ENCODE results near the gene CERS4.

CERS4 gene

GRCh38 chr19:8220481-8220880, 11.3 kb downstream of the CERS4 start:
- TF ChIP-seq MAX (IDR thresholded peaks at IDR 0.05) (no peak), EGR1 (IDR thresholded peaks at IDR 0.05) (no peak), FOXM1 (IDR thresholded peaks at IDR 0.05; ENCODE audit: borderline replicate concordance, low read depth) (no peak), USF1 (IDR thresholded peaks at IDR 0.05) (no peak), YY1 (IDR thresholded peaks at IDR 0.05; ENCODE audit: low read depth) (no peak), CEBPB (IDR thresholded peaks at IDR 0.05) (no peak), CREB1 (IDR thresholded peaks at IDR 0.05; ENCODE audit: low read depth) (no peak), TCF12 (IDR thresholded peaks at IDR 0.05; ENCODE audit: low read depth) (no peak)

- TF ChIP-seq USF1 (IDR thresholded peaks at IDR 0.05) (no peak), EP300 (IDR thresholded peaks at IDR 0.05; ENCODE audit: borderline replicate concordance) (no peak), FOXM1 (IDR thresholded peaks at IDR 0.05; ENCODE audit: borderline replicate concordance, low read depth) (no peak), REST (IDR thresholded peaks at IDR 0.05; ENCODE audit: low read depth) (no peak), TCF12 (IDR thresholded peaks at IDR 0.05; ENCODE audit: low read depth) (no peak), TEAD4 (IDR thresholded peaks at IDR 0.05) (no peak), NFIC (IDR thresholded peaks at IDR 0.05) (no peak), MAX (IDR thresholded peaks at IDR 0.05) (no peak), RAD21 (IDR thresholded peaks at IDR 0.05; ENCODE audit: low read depth) (no peak), EGR1 (IDR thresholded peaks at IDR 0.05) (no peak), CREB1 (IDR thresholded peaks at IDR 0.05; ENCODE audit: low read depth) (no peak), TAF1 (IDR thresholded peaks at IDR 0.05; ENCODE audit: low read depth) (no peak), CEBPB (IDR thresholded peaks at IDR 0.05) (no peak), ZBTB7A (IDR thresholded peaks at IDR 0.05; ENCODE audit: low read depth) (no peak), YY1 (IDR thresholded peaks at IDR 0.05; ENCODE audit: low read depth) (no peak)
These were observed 12.0 kb downstream of the CERS4 start for GRCh38 chr19:8221161-8221560.

GRCh38 chr19:8224394-8225145, 15.4 kb downstream of the CERS4 start:
- TF ChIP-seq RAD21 (IDR thresholded peaks at IDR 0.05; ENCODE audit: low read depth): no peak
- TF ChIP-seq EP300 (IDR thresholded peaks at IDR 0.05; ENCODE audit: borderline replicate concordance): no peak
- TF ChIP-seq ZBTB7A (IDR thresholded peaks at IDR 0.05; ENCODE audit: low read depth): no peak
- no peak for TF ChIP-seq REST (IDR thresholded peaks at IDR 0.05; ENCODE audit: low read depth)
- TF ChIP-seq CEBPB (IDR thresholded peaks at IDR 0.05): no peak
- TF ChIP-seq EGR1 (IDR thresholded peaks at IDR 0.05): no peak
- TF ChIP-seq YY1 (IDR thresholded peaks at IDR 0.05; ENCODE audit: low read depth): no peak
- no peak for TF ChIP-seq TCF12 (IDR thresholded peaks at IDR 0.05; ENCODE audit: low read depth)
- TF ChIP-seq USF1 (IDR thresholded peaks at IDR 0.05): no peak
- TF ChIP-seq MAX (IDR thresholded peaks at IDR 0.05): no peak
- TF ChIP-seq TEAD4 (IDR thresholded peaks at IDR 0.05): no peak
- no peak for TF ChIP-seq NFIC (IDR thresholded peaks at IDR 0.05)
- TF ChIP-seq TAF1 (IDR thresholded peaks at IDR 0.05; ENCODE audit: low read depth): no peak
- no peak for TF ChIP-seq FOXM1 (IDR thresholded peaks at IDR 0.05; ENCODE audit: borderline replicate concordance, low read depth)
- no peak for TF ChIP-seq CREB1 (IDR thresholded peaks at IDR 0.05; ENCODE audit: low read depth)

GRCh38 chr19:8231073-8231604, 22.0 kb downstream of the CERS4 start:
- TF ChIP-seq TCF12 (IDR thresholded peaks at IDR 0.05; ENCODE audit: low read depth) (no peak), FOXM1 (IDR thresholded peaks at IDR 0.05; ENCODE audit: borderline replicate concordance, low read depth) (no peak)

GRCh38 chr19:8233370-8233769, 24.2 kb downstream of the CERS4 start:
- TF ChIP-seq CEBPB (IDR thresholded peaks at IDR 0.05) (no peak), ZBTB7A (IDR thresholded peaks at IDR 0.05; ENCODE audit: low read depth) (no peak), TEAD4 (IDR thresholded peaks at IDR 0.05) (no peak), EP300 (IDR thresholded peaks at IDR 0.05; ENCODE audit: borderline replicate concordance) (no peak), REST (IDR thresholded peaks at IDR 0.05; ENCODE audit: low read depth) (no peak), YY1 (IDR thresholded peaks at IDR 0.05; ENCODE audit: low read depth) (no peak), TCF12 (IDR thresholded peaks at IDR 0.05; ENCODE audit: low read depth) (no peak), MAX (IDR thresholded peaks at IDR 0.05) (no peak), USF1 (IDR thresholded peaks at IDR 0.05) (no peak), FOXM1 (IDR thresholded peaks at IDR 0.05; ENCODE audit: borderline replicate concordance, low read depth) (no peak), CREB1 (IDR thresholded peaks at IDR 0.05; ENCODE audit: low read depth) (no peak), TAF1 (IDR thresholded peaks at IDR 0.05; ENCODE audit: low read depth) (no peak), RAD21 (IDR thresholded peaks at IDR 0.05; ENCODE audit: low read depth) (no peak), NFIC (IDR thresholded peaks at IDR 0.05) (no peak), EGR1 (IDR thresholded peaks at IDR 0.05) (no peak)

Measured in Ishikawa (cell line).